NOMO-1 (cell line): ENCODE measurements around the gene TMEM215.

Experiments
- DNase-seq, 2 experiments: peaks; one replicate each; lab custom pipeline; 2025; ENCODE audit not compliant: unreplicated experiment in 2 of 2; lab: John Stamatoyannopoulos, UW

The TMEM215 gene

GRCh38 chr9:32832346-32832745, 49.0 kb downstream of the TMEM215 start:
- no peak for DNase-seq
